CD4-positive, alpha-beta T cell treated with Interleukin-6 at 100 ng/mL for 8 hours (primary cell): ENCODE data around the gene HGFAC.

Experiments
- DNase-seq: peaks from one replicate; pipeline ENCODE4 v3.0.0-alpha.2; 2020; ENCODE audit warnings: mixed read lengths, low spot score

The HGFAC gene

GRCh38 chr4:3426465-3427133, 15.2 kb upstream of the HGFAC start:
- no peak for DNase-seq

GRCh38 chr4:3427134-3427476, 14.7 kb upstream of the HGFAC start:
- no peak for DNase-seq

GRCh38 chr4:3427706-3428446, 13.9 kb upstream of the HGFAC start:
- no peak for DNase-seq

GRCh38 chr4:3429651-3430050, 12.1 kb upstream of the HGFAC start:
- DNase-seq: no peak

GRCh38 chr4:3430524-3430923, 11.2 kb upstream of the HGFAC start:
- no peak for DNase-seq

- no peak for DNase-seq
Measured at GRCh38 chr4:3431446-3431993, 10.2 kb upstream of the HGFAC start.

GRCh38 chr4:3432381-3432790, 9.4 kb upstream of the HGFAC start:
- DNase-seq: no peak

GRCh38 chr4:3433138-3433869, 8.5 kb upstream of the HGFAC start:
- no peak for DNase-seq

- no peak for DNase-seq
Measured at GRCh38 chr4:3434881-3435685, 6.7 kb upstream of the HGFAC start.

GRCh38 chr4:3435686-3435956, 6.1 kb upstream of the HGFAC start:
- no peak for DNase-seq

- DNase-seq: no peak
Measured at GRCh38 chr4:3436048-3436797, 5.5 kb upstream of the HGFAC start.

- DNase-seq: no peak
Measured at GRCh38 chr4:3436798-3437581, 4.8 kb upstream of the HGFAC start.

- DNase-seq: no peak
Measured at GRCh38 chr4:3437582-3437936, 4.2 kb upstream of the HGFAC start.

- no peak for DNase-seq
Measured at GRCh38 chr4:3437998-3438846, 3.5 kb upstream of the HGFAC start.

GRCh38 chr4:3438847-3439180, 3.0 kb upstream of the HGFAC start:
- no peak for DNase-seq

- no peak for DNase-seq
Measured at GRCh38 chr4:3439391-3439790, 2.4 kb upstream of the HGFAC start.

GRCh38 chr4:3440011-3440410, 1.8 kb upstream of the HGFAC start:
- no peak for DNase-seq

- no peak for DNase-seq
Measured at GRCh38 chr4:3440979-3441500, 728 bp upstream of the HGFAC start.

GRCh38 chr4:3442460-3442958, 741 bp downstream of the HGFAC start:
- DNase-seq: no peak
